GM21723 (cell line): Measurements from ENCODE around the gene CLPX.
"Not testable (repeated sequence)": the region's sequence is repeated elsewhere in the genome, so short reads cannot be mapped to it uniquely, and the experiment has no call there.

Source experiments
- ATAC-seq: cut with Tn5 transposase; IDR thresholded peaks from one replicate; pipeline ENCODE4 v1.9.1; 2021; ENCODE audit warnings: mild to moderate bottlenecking, moderate library complexity; ENCODE audit not compliant: unreplicated experiment

CLPX gene

GRCh38 chr15:65175511-65175910 lies 9.6 kb downstream of the CLPX start:
- ATAC-seq: no peak

- no peak for ATAC-seq
Observed at GRCh38 chr15:65174509-65174908, 10.6 kb downstream of the CLPX start.

- no peak for ATAC-seq
Observed at GRCh38 chr15:65172531-65172930, 12.6 kb downstream of the CLPX start.

- no peak for ATAC-seq
Observed at GRCh38 chr15:65171428-65171827, 13.7 kb downstream of the CLPX start.

GRCh38 chr15:65165875-65166274 lies 19.3 kb downstream of the CLPX start:
- no peak for ATAC-seq

- no peak for ATAC-seq
Observed at GRCh38 chr15:65164139-65164538, 21.0 kb downstream of the CLPX start.

- ATAC-seq: no peak
Observed at GRCh38 chr15:65163041-65163440, 22.1 kb downstream of the CLPX start.

GRCh38 chr15:65156692-65157091 lies 28.4 kb downstream of the CLPX start:
- no peak for ATAC-seq

GRCh38 chr15:65154720-65155119 lies 30.4 kb downstream of the CLPX start:
- no peak for ATAC-seq

GRCh38 chr15:65147902-65148301 lies 37.2 kb downstream of the CLPX start:
- ATAC-seq: no peak

GRCh38 chr15:65146438-65146837 lies 38.7 kb downstream of the CLPX start:
- no peak for ATAC-seq

GRCh38 chr15:65138631-65139030 lies 46.5 kb downstream of the CLPX start:
- ATAC-seq: not testable (repeated sequence)

- ATAC-seq: not testable (repeated sequence)
Observed at GRCh38 chr15:65137893-65138292, 47.2 kb downstream of the CLPX start.

GRCh38 chr15:65137089-65137488 lies 48.1 kb downstream of the CLPX start:
- ATAC-seq: not testable (repeated sequence)

- ATAC-seq: no peak
Observed at GRCh38 chr15:65134538-65134937, 50.6 kb downstream of the CLPX start.

GRCh38 chr15:65133548-65134200 lies 51.5 kb downstream of the CLPX start, which contains the start of gene PDCD7:
TSS of gene PDCD7 (minus strand) at chr15:65133808. CDS start at chr15:65133781, 27 bp downstream.
- peak; percentile 88 for ATAC-seq

GRCh38 chr15:65132878-65133547 lies 52.1 kb downstream of the CLPX start:
- ATAC-seq: peak; percentile 43

- ATAC-seq: no peak
Observed at GRCh38 chr15:65130941-65131340, 54.2 kb downstream of the CLPX start.

- ATAC-seq: no peak
Observed at GRCh38 chr15:65115542-65115941, 69.6 kb downstream of the CLPX start.

- ATAC-seq: no peak
Observed at GRCh38 chr15:65115086-65115485, 70.1 kb downstream of the CLPX start, which contains the start of gene UBAP1L. TSS of gene UBAP1L (minus strand) at chr15:65115200. CDS start at chr15:65106215, 8,985 bp downstream.

- no peak for ATAC-seq
Observed at GRCh38 chr15:65110676-65111292, 74.4 kb downstream of the CLPX start.

- ATAC-seq: no peak
Observed at GRCh38 chr15:65106011-65106590, 79.0 kb downstream of the CLPX start.
